ENCODE measurements around the gene BPGM. TPM values are rescaled to one million over a fixed set of nuclear protein-coding genes. Genes with fewer than 3 reads are reported as not detected.
A peak's percentile ranks its signal among the peaks of the same experiment; 100 is the strongest.
"Not testable (repeated sequence)": the region's sequence is repeated elsewhere in the genome, so short reads cannot be mapped to it uniquely, and the experiment has no call there.

Gene BPGM
- total and polyA plus RNA-seq, 2 donors from 2014 or later, result 21.2 to 53.5 TPM

GRCh38 chr7:134684165-134684564, 37.5 kb downstream of the BPGM start:
- Histone ChIP-seq H3K27ac (ENCODE audit: low read depth in 2 of 2, low read length in 2 of 2) (no peak overlapping the region), H3K36me3 (ENCODE audit: control insufficient read depth in 2 of 3, insufficient read depth in 3 of 3, low read length in 3 of 3) (peaks cover 0 to 4% (median 0%) of the 10 kb centered on the region in 3 donors), H3K27me3 (ENCODE audit: control insufficient read depth, insufficient read depth, low read length) (no peaks in the 10 kb centered on the region), H3K9me3 (ENCODE audit: control insufficient read depth in 2 of 3, insufficient read depth in 1 of 3, low read length in 3 of 3) (no peaks in the 10 kb centered on the region), H3K9ac (ENCODE audit: low read length in 3 of 3) (no peak overlapping the region), H3K4me1 (ENCODE audit: control insufficient read depth in 2 of 3, insufficient read depth in 2 of 3, low read depth in 1 of 3, low read length in 3 of 3) (no peaks in the 10 kb centered on the region), H3K4me3 (ENCODE audit: low read length in 3 of 3) (no peak overlapping the region)
- intact Hi-C loops (cut with DNase I), result loop anchor here (10.0 kb wide), 1 partner anchor 271 kb away; no protein-coding TSS in a partner anchor
- DNase-seq, result no peak
- no peak for FAIRE-seq
- TF ChIP-seq CTCF (IDR thresholded peaks at IDR 0.05; ENCODE audit: borderline replicate concordance, extremely low read depth, insufficient read depth), result no peak

- no peak overlapping the region for H3K27ac ChIP-seq (ENCODE audit: low read depth in 2 of 2, low read length in 2 of 2)
- H3K9ac ChIP-seq (ENCODE audit: low read length in 3 of 3), result peak overlapping the region in 1 of 3 donors; percentile 19
- no peaks in the 10 kb centered on the region for H3K4me1 ChIP-seq (ENCODE audit: control insufficient read depth in 2 of 3, insufficient read depth in 2 of 3, low read depth in 1 of 3, low read length in 3 of 3)
- TF ChIP-seq CTCF (IDR thresholded peaks at IDR 0.05; ENCODE audit: borderline replicate concordance, extremely low read depth, insufficient read depth), result no peak
- DNase-seq (no peak), FAIRE-seq (no peak)
- H3K36me3 ChIP-seq (ENCODE audit: control insufficient read depth in 2 of 3, insufficient read depth in 3 of 3, low read length in 3 of 3), result no peaks in the 10 kb centered on the region
- intact Hi-C loops (cut with DNase I), result loop anchor here (10.0 kb wide), 1 partner anchor 270 kb away; no protein-coding TSS in a partner anchor
- no peaks in the 10 kb centered on the region for H3K27me3 ChIP-seq (ENCODE audit: control insufficient read depth, insufficient read depth, low read length)
- H3K4me3 ChIP-seq (ENCODE audit: low read length in 3 of 3), result no peak overlapping the region
- H3K9me3 ChIP-seq (ENCODE audit: control insufficient read depth in 2 of 3, insufficient read depth in 1 of 3, low read length in 3 of 3), result no peaks in the 10 kb centered on the region
These were observed 38.6 kb downstream of the BPGM start for GRCh38 chr7:134685250-134685649.

GRCh38 chr7:134686786-134687185, 40.1 kb downstream of the BPGM start:
- Histone ChIP-seq H3K9me3 (ENCODE audit: control insufficient read depth in 2 of 3, insufficient read depth in 1 of 3, low read length in 3 of 3) (no peaks in the 10 kb centered on the region), H3K9ac (ENCODE audit: low read length in 3 of 3) (no peak overlapping the region), H3K27me3 (ENCODE audit: control insufficient read depth, insufficient read depth, low read length) (no peaks in the 10 kb centered on the region), H3K27ac (ENCODE audit: low read depth in 2 of 2, low read length in 2 of 2) (no peak overlapping the region), H3K4me3 (ENCODE audit: low read length in 3 of 3) (no peak overlapping the region), H3K36me3 (ENCODE audit: control insufficient read depth in 2 of 3, insufficient read depth in 3 of 3, low read length in 3 of 3) (no peaks in the 10 kb centered on the region), H3K4me1 (ENCODE audit: control insufficient read depth in 2 of 3, insufficient read depth in 2 of 3, low read depth in 1 of 3, low read length in 3 of 3) (peaks cover 0 to 7% (median 0%) of the 10 kb centered on the region in 3 donors)
- FAIRE-seq (no peak), DNase-seq (no peak)
- TF ChIP-seq CTCF (IDR thresholded peaks at IDR 0.05; ENCODE audit: borderline replicate concordance, extremely low read depth, insufficient read depth), result no peak
- intact Hi-C loops (cut with DNase I), result loop anchor here (10.0 kb wide), 1 partner anchor 268 kb away; no protein-coding TSS in a partner anchor

DNA sequence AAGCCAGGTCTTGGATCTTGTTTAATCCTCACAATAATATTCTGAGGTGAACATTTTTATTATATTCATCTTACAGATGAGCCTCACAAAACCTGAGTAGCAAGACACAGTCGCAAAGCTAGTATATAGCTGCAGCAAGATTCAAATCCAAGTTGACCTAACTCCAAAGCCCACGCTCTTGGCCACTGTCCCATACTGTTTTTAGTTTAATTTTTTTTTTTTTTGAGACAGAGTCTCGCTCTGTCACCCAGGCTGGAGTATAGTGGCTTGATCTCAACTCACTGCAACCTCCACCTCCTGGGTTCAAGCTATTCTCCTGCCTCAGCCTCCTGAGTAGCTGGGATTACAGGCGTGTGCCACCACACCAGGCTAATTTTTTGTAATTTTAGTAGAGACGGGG, 42.9 kb downstream of the BPGM start:
- not testable (repeated sequence) for H3K9ac ChIP-seq (ENCODE audit: low read length in 3 of 3); DNase-seq; H3K4me1 ChIP-seq (ENCODE audit: control insufficient read depth in 2 of 3, insufficient read depth in 2 of 3, low read depth in 1 of 3, low read length in 3 of 3); H3K27me3 ChIP-seq (ENCODE audit: control insufficient read depth, insufficient read depth, low read length); H3K36me3 ChIP-seq (ENCODE audit: control insufficient read depth in 2 of 3, insufficient read depth in 3 of 3, low read length in 3 of 3); FAIRE-seq; H3K27ac ChIP-seq (ENCODE audit: low read depth in 2 of 2, low read length in 2 of 2); H3K9me3 ChIP-seq (ENCODE audit: control insufficient read depth in 2 of 3, insufficient read depth in 1 of 3, low read length in 3 of 3); H3K4me3 ChIP-seq (ENCODE audit: low read length in 3 of 3)
- intact Hi-C loops (cut with DNase I), result loop anchor here (10.0 kb wide), 1 partner anchor 265 kb away; no protein-coding TSS in a partner anchor
